H1 (cell line): ENCODE results near the gene ZNF566. TPM values are rescaled to one million over a fixed set of nuclear protein-coding genes. Genes with fewer than 3 reads are reported as not detected.

Experiments used
- CHD1 ChIP-seq: IDR thresholded peaks from 2 replicates; pipeline ENCODE4 v1.6.1; 2012; ENCODE audit warnings: low read depth, low read length, improper control_type of control experiment
- MAFK ChIP-seq: IDR thresholded peaks from 2 replicates; pipeline ENCODE4 v1.6.1; 2012; ENCODE audit warnings: low read depth, mild to moderate bottlenecking, improper control_type of control experiment, low read length
- RAD21 ChIP-seq, 2 experiments: IDR thresholded peaks in 1 of 2; conservative IDR thresholded peaks in 1 of 2; 2 replicates each; pipeline ENCODE4 v1.6.1; 2011; ENCODE audit warnings: low read depth in 2 of 2, low read length in 2 of 2, improper control_type of control experiment in 1 of 2, inconsistent platforms in 1 of 2, mild to moderate bottlenecking in 1 of 2, moderate library complexity in 1 of 2
- polyA plus RNA-seq, 7 experiments: library from polyadenylated mRNA; depleted of rRNA in 3 of 7; stranded (reverse) in 5 of 7; unstranded in 2 of 7; fragments of >200 nt in 5 of 7; fragments of 200-250 nt in 2 of 7; gene quantifications; 1 replicate in 5 of 7; 2 replicates in 1 of 7; 4 replicates in 1 of 7; pipeline versions ENCODE4 v1.2.1 to v1.2.3, GENCODE V29; 2011 to 2013; ENCODE audit warnings: missing spikeins in 2 of 7, mixed read lengths in 2 of 7
- total RNA-seq: library from RNA; stranded (reverse); fragmentation: NEBNext Ultra II Directional; extraction: Animal tissue kit (Norgen Biotek cat#: 25700); gene quantifications from 2 replicates; pipeline ENCODE4 v1.2.1, GENCODE V29; 2021
- TF ChIP-seq, protein P1 (sequence below): IDR thresholded peaks from 2 replicates; pipeline ENCODE4 v1.6.1; 2011; ENCODE audit warnings: low read depth, mild to moderate bottlenecking, low read length; ENCODE audit not compliant: insufficient read depth

ZNF566 gene
- total and polyA plus RNA-seq, 2 of the 8 experiments (the other 6 are each of a cell fraction or from before 2014, with no cell fraction given), result 6.9 to 16.6 TPM

DNA sequence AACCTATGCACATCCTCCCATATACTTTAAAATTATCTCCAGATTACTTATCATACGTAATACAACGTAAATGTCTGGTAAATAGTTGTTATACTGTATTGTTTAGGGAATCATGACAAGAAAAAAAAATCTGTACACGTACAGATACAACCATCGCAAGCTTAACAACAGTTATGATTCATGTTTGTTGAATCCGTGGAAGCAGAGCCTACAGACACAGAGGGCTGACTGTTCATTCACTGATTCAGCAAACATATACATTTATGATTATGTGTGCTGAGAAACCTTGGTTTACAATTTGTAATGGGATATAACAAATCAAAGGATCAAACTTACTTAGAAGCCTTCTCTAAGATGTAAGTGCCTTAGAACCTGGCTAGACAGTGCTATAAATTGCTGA, 37.2 kb upstream of the ZNF566 start (continued):
- TF ChIP-seq RAD21 (IDR thresholded peaks at IDR 0.05 in 1 of 2, conservative IDR thresholded peaks at IDR 0.05 in 1 of 2; ENCODE audit: low read depth in 2 of 2, low read length in 2 of 2), result no peak
- TF ChIP-seq CHD1, result no peak
- no peak for TF ChIP-seq MAFK
- TF ChIP-seq, protein P1, sequence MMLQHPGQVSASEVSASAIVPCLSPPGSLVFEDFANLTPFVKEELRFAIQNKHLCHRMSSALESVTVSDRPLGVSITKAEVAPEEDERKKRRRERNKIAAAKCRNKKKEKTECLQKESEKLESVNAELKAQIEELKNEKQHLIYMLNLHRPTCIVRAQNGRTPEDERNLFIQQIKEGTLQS, result no peak
